ENCODE results near the gene DDX39A.

The DDX39A gene

GRCh38 chr19:14437578-14438140 is 18.5 kb upstream of the DDX39A start:
- Histone ChIP-seq H3K4me2 (ENCODE audit: low read depth, low read length, poor library complexity, severe bottlenecking) (no peak overlapping the region), H3K27me3 (ENCODE audit: low read length) (no peaks in the 10 kb centered on the region), H3K4me3 (ENCODE audit: insufficient read depth, low read length, poor library complexity, severe bottlenecking) (no peak overlapping the region), H3F3A (ENCODE audit: insufficient read depth) (0 out of 2 replicates have a peak, but pooled peaks cover 5% of the 10 kb centered on the region), H3K36me3 (ENCODE audit: low read length) (0 out of 2 replicates have a peak, but pooled peaks cover 6% of the 10 kb centered on the region), H3K9me3 (ENCODE audit: insufficient read depth, low read length) (no peaks in the 10 kb centered on the region), H3K9me2 (replicated peaks; ENCODE audit: insufficient read depth, low read length) (no peaks in the 10 kb centered on the region), H3K9ac (ENCODE audit: low read length) (no peak overlapping the region), H2AFZ (ENCODE audit: low read depth, low read length, severe bottlenecking) (no peak overlapping the region), H3K27ac (ENCODE audit: low read depth, low read length) (no peak overlapping the region), H3K79me2 (ENCODE audit: insufficient read depth, low read length) (peaks cover 71% of the 10 kb centered on the region), H4K20me1 (ENCODE audit: low read depth, low read length) (no peaks in the 10 kb centered on the region)
- no peak for TF ChIP-seq CTCF (IDR thresholded peaks at IDR 0.05; ENCODE audit: insufficient read depth, low read length, poor library complexity, severe bottlenecking)
- TF ChIP-seq EZH2phosphoT487 (conservative IDR thresholded peaks at IDR 0.05; ENCODE audit: low read length) = no peak

DNA sequence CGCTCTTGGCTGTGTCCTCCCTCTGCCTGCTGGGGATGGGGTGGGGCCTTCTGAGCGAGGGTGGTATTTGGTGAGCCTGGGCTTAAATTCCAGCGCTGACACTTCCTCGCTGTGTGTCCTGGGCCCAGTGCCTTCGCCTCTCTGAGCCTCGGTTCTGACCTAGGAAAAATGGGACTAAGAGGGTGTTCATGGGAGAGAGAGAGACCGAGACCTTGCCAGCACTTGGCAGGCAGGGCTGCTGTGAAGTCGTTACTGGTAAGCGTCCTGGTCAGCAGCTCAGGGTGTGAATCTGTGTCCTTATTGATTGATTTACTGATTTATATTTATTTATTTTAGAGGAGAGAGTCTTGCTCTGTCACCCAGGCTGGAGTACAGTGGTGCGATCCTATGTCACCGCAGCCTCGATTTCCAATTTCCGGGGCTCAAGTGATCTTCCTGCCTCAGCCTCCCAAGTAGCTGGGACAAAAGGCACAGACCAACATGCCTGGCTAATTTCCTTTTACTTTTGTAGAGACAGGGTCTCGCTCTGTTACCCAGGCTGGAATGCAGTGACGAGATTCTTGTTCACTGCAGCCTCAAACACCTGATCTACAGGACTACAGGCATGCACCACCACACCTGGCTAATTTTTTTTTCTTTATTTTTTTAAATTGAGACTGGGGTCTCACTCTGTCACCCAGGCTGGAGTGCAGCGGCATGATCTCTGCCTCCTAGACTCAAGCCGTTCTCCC is 16.3 kb upstream of the DDX39A start:
- no peaks in the 10 kb centered on the region for H3K36me3 ChIP-seq (ENCODE audit: low read length)
- H3K27ac ChIP-seq (ENCODE audit: low read depth, low read length) = no peak overlapping the region
- no peak overlapping the region for H2AFZ ChIP-seq (ENCODE audit: low read depth, low read length, severe bottlenecking)
- H3K79me2 ChIP-seq (ENCODE audit: insufficient read depth, low read length) = peaks cover 63% of the 10 kb centered on the region
- no peak overlapping the region for H3K4me2 ChIP-seq (ENCODE audit: low read depth, low read length, poor library complexity, severe bottlenecking)
- no peaks in the 10 kb centered on the region for H4K20me1 ChIP-seq (ENCODE audit: low read depth, low read length)
- H3K9me3 ChIP-seq (ENCODE audit: insufficient read depth, low read length) = no peaks in the 10 kb centered on the region
- 0 out of 2 replicates have a peak, but pooled peaks cover 5% of the 10 kb centered on the region for H3F3A ChIP-seq (ENCODE audit: insufficient read depth)
- TF ChIP-seq EZH2phosphoT487 (conservative IDR thresholded peaks at IDR 0.05; ENCODE audit: low read length) = no peak
- no peak for TF ChIP-seq CTCF (IDR thresholded peaks at IDR 0.05; ENCODE audit: insufficient read depth, low read length, poor library complexity, severe bottlenecking)
- no peak overlapping the region for H3K9ac ChIP-seq (ENCODE audit: low read length)
- H3K4me3 ChIP-seq (ENCODE audit: insufficient read depth, low read length, poor library complexity, severe bottlenecking) = no peak overlapping the region
- H3K27me3 ChIP-seq (ENCODE audit: low read length) = no peaks in the 10 kb centered on the region
- no peaks in the 10 kb centered on the region for H3K9me2 ChIP-seq (replicated peaks; ENCODE audit: insufficient read depth, low read length)

DNA sequence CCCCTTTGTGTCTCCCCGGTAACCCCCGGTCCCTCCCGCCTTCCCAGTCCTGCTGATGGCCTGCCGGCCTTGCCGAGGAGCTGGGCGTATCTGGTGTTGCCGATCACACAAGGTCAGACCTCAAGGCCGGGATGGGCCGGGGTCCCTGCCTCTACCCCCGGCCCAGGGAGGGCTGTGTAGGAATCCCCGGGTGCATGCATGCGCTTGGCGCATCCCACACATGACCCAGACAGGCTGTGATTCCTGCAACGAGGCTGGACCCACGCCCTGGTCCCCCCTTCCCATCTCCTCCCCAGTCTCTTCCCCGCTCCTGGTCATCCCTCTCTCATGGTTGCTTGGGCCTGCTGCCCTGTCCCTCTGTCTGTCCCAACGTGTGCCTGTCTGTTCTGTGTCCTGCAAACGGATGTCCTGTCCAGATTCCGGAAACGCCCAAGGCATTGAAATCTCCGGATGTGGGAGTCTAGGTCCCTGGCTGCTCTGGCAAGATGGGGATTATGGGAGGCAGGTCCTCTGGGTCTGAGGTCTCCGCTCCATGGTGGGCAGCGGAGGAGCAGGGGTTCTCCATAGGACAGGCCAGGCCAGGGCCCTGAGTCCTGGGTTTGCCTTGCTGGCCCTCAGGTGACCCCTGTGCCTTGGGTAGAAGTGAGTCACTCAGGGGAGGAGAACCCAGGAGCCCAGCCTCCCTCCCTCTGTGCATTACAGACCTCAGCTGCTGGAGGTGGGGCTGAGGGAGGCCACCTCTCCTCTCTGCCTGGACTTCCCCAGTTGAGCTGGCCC is 15.6 kb upstream of the DDX39A start:
- H3K27ac ChIP-seq (ENCODE audit: low read depth, low read length) = peak overlapping the region; percentile 81; the same call in 1 of the 2 replicates
- H2AFZ ChIP-seq (ENCODE audit: low read depth, low read length, severe bottlenecking) = no peak overlapping the region
- H3K4me3 ChIP-seq (ENCODE audit: insufficient read depth, low read length, poor library complexity, severe bottlenecking) = peak overlapping the region; percentile 92

More for the DNA sequence above, 15.6 kb upstream of the DDX39A start:
- H3K79me2 ChIP-seq (ENCODE audit: insufficient read depth, low read length) = peaks cover 56% of the 10 kb centered on the region
- peak overlapping the region; percentile 93 for H3K9ac ChIP-seq (ENCODE audit: low read length)
- 0 out of 2 replicates have a peak, but pooled peaks cover 5% of the 10 kb centered on the region for H3F3A ChIP-seq (ENCODE audit: insufficient read depth)
- peak overlapping the region; percentile 50 for H3K4me2 ChIP-seq (ENCODE audit: low read depth, low read length, poor library complexity, severe bottlenecking)
- H4K20me1 ChIP-seq (ENCODE audit: low read depth, low read length) = no peaks in the 10 kb centered on the region
- H3K9me2 ChIP-seq (replicated peaks; ENCODE audit: insufficient read depth, low read length) = no peaks in the 10 kb centered on the region
- H3K27me3 ChIP-seq (ENCODE audit: low read length) = no peaks in the 10 kb centered on the region
- TF ChIP-seq EZH2phosphoT487 (conservative IDR thresholded peaks at IDR 0.05; ENCODE audit: low read length) = no peak
- TF ChIP-seq CTCF (IDR thresholded peaks at IDR 0.05; ENCODE audit: insufficient read depth, low read length, poor library complexity, severe bottlenecking) = no peak
- H3K36me3 ChIP-seq (ENCODE audit: low read length) = no peaks in the 10 kb centered on the region
- H3K9me3 ChIP-seq (ENCODE audit: insufficient read depth, low read length) = no peaks in the 10 kb centered on the region
